Renal cortex interstitium (tissue), 11 donors: ENCODE measurements around the gene TMSB15B. TPM values are rescaled to one million over a fixed set of nuclear protein-coding genes. Genes with fewer than 3 reads are reported as not detected.
"Not testable (repeated sequence)": the region's sequence is repeated elsewhere in the genome, so short reads cannot be mapped to it uniquely, and the experiment has no call there.

Experiments used
- DNase-seq, 11 donors: peaks; one replicate each; pipeline ENCODE4 v3.0.0-alpha.2; 2013; ENCODE audit warnings: low read depth in 9 of 11, low spot score in 4 of 11; ENCODE audit errors: extremely low read depth in 1 of 11
- polyA plus RNA-seq, 3 donors: library from polyadenylated mRNA; unstranded; fragments of 120-200 nt; gene quantifications; one replicate each; pipeline ENCODE4 v1.2.1, GENCODE V29; 2013; ENCODE audit not compliant: insufficient read length in 3 of 3

The TMSB15B gene
- polyA plus RNA-seq, 3 donors, result 18.9 to 30.0 (median 22.6) TPM

DNA sequence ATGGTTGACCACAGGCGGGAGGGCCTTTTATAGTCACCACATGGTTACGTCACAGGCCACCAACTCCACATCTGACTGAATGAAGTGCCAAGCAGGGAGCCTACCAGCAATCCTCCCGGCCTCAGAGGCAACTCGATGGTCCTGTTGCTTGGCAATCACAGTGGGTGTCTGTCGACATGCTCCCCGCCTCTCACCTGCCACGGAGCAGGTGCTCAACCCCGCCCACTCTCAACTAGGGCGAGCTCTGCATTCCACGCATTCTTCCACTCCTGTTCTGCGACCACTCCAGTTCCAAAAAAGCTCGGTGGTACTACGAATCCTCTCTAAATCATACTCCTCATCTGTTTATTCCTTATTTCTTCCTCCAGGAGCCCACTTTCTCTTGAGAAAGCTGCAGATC, 21.1 kb downstream of the TMSB15B start:
- DNase-seq, result not testable (repeated sequence)

DNA sequence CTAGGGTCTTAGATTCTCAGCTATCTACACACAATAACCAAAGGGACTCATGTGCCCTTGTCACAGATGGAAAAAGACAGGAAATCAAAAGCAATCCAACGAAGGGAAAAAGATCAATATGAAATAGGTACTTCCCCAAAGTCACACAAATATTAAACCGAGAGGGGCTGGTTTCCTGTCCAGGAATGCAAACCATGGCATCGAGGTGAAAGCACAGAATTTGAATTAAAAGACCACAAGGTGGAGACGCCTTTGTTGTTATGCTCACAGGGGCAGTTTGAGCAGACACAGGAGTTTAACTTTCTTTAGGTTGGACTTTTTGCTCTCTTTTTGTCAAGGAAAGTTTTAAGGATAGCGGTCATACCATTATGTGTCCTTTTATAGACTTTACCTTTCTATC, 36.8 kb downstream of the TMSB15B start:
- DNase-seq, result no peak

DNA sequence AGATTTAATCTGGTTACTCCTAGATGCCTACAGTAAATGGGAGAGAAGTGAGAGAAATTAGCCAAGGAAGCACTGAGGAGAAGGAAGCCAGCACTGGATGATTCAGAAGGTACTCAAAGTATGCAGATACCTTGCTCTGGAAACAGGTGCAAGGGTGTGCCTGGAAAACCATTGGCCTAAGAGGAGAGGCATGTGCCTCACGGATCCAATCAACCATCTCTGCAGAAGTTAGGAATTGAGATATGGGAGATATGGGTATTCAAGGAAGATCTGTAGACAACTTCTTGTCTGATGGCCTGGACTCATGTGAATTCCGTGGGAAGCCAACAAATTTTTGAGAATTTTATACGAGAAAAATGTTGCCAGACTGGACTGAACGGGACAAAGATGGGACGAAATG, 46.4 kb downstream of the TMSB15B start:
- DNase-seq, result no peak

DNA sequence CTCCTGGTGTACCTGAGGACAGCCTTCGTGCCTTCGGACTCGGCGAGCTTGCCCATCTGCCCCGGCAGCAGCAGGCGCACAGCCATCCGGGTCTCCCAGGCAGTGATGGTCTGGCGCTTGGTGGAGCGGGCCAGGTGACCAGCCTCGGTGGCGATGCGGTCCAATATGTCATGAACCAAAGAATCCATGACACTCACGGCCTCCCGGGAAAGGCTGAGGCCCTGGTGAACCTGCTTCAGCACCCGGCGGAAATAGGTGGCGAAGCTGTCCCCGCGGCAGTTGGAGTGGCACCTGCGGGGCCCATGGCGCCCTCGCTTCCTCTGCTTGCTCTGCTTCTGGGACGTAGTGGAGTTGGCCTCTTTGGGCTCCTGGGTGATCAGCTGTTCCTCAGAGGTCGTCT, 50.7 kb downstream of the TMSB15B start:
- no peak for DNase-seq

DNA sequence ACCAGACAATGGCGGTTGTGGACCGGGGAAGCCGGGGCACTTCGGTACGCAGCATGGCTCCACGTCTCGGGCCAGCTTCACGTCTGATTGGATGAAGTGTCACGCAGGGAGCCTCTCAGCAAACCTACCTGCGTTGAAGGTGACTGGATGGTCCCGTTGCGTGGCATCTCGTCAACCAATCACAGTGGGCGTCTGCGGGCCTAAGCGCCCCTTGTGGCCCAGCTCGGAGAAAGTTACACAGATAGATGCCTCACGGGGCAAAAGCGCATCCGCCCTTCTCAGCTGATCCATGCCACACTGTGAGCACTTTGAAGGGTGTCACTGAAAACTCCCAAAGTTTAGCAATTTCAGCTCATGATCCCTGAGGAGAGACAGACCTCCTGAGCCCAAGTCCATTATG, 51.2 kb downstream of the TMSB15B start, which contains the start of gene H2BW1:
TSS of gene H2BW1 (minus strand) at position 103 of the 400 bp plus-strand sequence. CDS start 132 bp downstream, outside the sequence.
- no peak for DNase-seq

DNA sequence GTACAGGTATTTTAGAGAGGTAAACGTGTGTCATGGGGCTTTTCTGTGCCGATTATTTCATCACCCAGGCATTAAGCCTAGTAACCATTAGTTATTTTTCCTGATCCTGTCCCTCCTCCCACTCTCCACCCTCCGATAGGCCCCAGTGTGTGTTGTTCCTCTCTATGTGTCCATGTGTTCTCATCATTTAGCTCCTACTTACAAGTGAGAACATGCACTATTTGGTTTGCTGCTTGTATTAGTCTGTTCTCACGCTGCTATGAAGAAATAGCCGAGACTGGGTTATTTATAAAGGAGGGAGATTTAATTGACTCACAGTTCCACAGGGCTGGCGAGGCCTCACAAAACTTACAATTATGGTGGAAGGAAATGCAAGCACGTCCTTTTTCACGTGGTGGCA, 53.1 kb downstream of the TMSB15B start:
- not testable (repeated sequence) for DNase-seq

Other genes with a start within 250 kb of the TMSB15B start
- 1 to 10 TPM; 4.4 to 9.6 (median 5.0) TPM for gene PLP1, start 185.8 kb upstream of the TMSB15B start, polyA plus RNA-seq
- 1 to 10 TPM; 2.3 to 2.6 (median 2.4) TPM for gene RAB9B, start 130.4 kb upstream of the TMSB15B start, polyA plus RNA-seq
- gene H2BW1, start 51.1 kb downstream of the TMSB15B start, polyA plus RNA-seq, result not detected
- gene H2BW2, start 77.3 kb downstream of the TMSB15B start, polyA plus RNA-seq, result under 1 TPM; 0.37 to 0.98 (median 0.91) TPM
- gene TMSB15C, start 113.6 kb downstream of the TMSB15B start, polyA plus RNA-seq, result 10 to 100 TPM; 10.3 to 16.7 (median 13.7) TPM
- 1 to 10 TPM; 4.3 to 5.1 (median 4.9) TPM for gene ZCCHC18, start 149.9 kb downstream of the TMSB15B start, polyA plus RNA-seq
- 10 to 100 TPM in 2 of 3 donors, 1 to 10 TPM in 1; 9.7 to 13.8 (median 10.1) TPM for gene SLC25A53, start 194.4 kb downstream of the TMSB15B start, polyA plus RNA-seq
- 10 to 100 TPM; 36.3 to 43.1 (median 41.8) TPM for gene FAM199X, start 203.8 kb downstream of the TMSB15B start, polyA plus RNA-seq